ENCODE measurements around the gene CACHD1. TPM values are rescaled to one million over a fixed set of nuclear protein-coding genes. Genes with fewer than 3 reads are reported as not detected.

CACHD1 gene
- total and polyA plus RNA-seq, 2 of the 8 experiments (the other 6 are each of a cell fraction or from before 2014, with no cell fraction given), result 22.2 to 42.5 TPM

DNA sequence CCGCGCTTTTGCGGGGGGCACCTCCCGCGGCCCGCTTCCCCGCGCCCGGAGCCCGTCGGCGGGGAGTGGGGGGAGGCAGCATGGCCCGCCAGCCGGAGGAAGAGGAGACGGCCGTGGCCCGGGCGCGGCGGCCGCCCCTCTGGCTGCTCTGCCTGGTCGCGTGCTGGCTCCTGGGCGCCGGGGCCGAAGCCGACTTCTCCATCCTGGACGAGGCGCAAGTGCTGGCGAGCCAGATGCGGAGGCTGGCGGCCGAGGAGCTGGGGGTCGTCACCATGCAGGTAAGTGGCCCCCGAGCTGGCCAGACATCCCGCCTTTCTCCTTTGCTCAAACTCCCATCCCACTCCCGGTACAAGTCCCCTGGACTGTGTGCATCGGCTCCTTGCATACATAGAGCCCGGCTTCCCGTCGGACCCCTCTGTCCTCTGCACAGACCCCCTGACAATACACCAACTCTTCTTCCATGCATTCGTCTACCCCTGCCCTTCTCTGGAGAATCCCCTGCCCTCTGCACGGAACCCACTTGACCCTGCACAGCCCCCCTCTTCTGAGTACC lies 812 bp downstream of the CACHD1 start:
- WGBS, 2 experiments (ENCODE audit: extremely low coverage in 1 of 2, insufficient coverage in 1 of 2, insufficient read length in 1 of 2, insufficient replicate concordance in 2 of 2, low coverage in 1 of 2, low lambda C conversion rate in 2 of 2, missing lambda C conversion rate in 1 of 2), result 1% methylated on average over 35 of the region's 43 CpGs; no CpG with 5 or more reads in 1 of the 2 experiments
- 0 out of 2 replicates have a peak overlapping the region, but pooled peaks have one; percentile 12 for H2BK15ac ChIP-seq (ENCODE audit: low read length)
- H2AK5ac ChIP-seq (ENCODE audit: low read depth, low read length), result no peak overlapping the region
- ChIA-PET POLR2A (ENCODE audit: partially characterized antibody) (interaction anchor here (1.4 to 3.6 kb wide), 4 partner anchors 18 to 35 kb away, joined by 4 to 27 read pairs (median 16); no protein-coding TSS in a partner anchor), CTCF (ENCODE audit: partially characterized antibody) (interaction anchor here (1.5 kb wide), 1 partner anchor 18 kb away, joined by 3 read pairs; no protein-coding TSS in a partner anchor)
- peak overlapping the region; percentile 79 for H4K91ac ChIP-seq (replicated peaks; ENCODE audit: insufficient read length, low read length)
- H3K23me2 ChIP-seq (ENCODE audit: low read depth, low read length), result peaks cover 24% of the 10 kb centered on the region
- H3K27ac ChIP-seq (ENCODE audit: low read depth, low read length), result no peak overlapping the region
- no peak overlapping the region for H2AFZ ChIP-seq (ENCODE audit: low read length)
- peak overlapping the region; percentile 77 to 81 for H3K4me2 ChIP-seq (ENCODE audit: insufficient read depth in 1 of 2, low read depth in 2 of 2, low read length in 2 of 2)
- H2BK120ac ChIP-seq (replicated peaks; ENCODE audit: low read depth, low read length), result peak overlapping the region; percentile 66
- H3K9ac ChIP-seq (replicated peaks in 1 of 4; ENCODE audit: extremely low read depth in 1 of 4, low read depth in 3 of 4, low read length in 3 of 4), result peak overlapping the region; percentile 56 to 86 (median 72)
- H2BK12ac ChIP-seq (ENCODE audit: low read depth, low read length), result peak overlapping the region; percentile 56; the same call in 1 of the 2 replicates
- H3K4me3 ChIP-seq (ENCODE audit: extremely low read depth in 1 of 4, insufficient read depth in 2 of 4, low read depth in 3 of 4, low read length in 4 of 4), result peak overlapping the region; percentile 76 to 94 (median 90)
- H3K79me1 ChIP-seq (ENCODE audit: low read depth, low read length), result no peaks in the 10 kb centered on the region; the same call in 1 of the 2 replicates
- H3K36me3 ChIP-seq (ENCODE audit: control insufficient read depth in 2 of 4, insufficient read depth in 4 of 4, low read length in 3 of 4), result peaks cover 0 to 6% (median 0%) of the 10 kb centered on the region in 4 experiments; a peak in 1 of 8 replicates
- H3K23ac ChIP-seq (ENCODE audit: insufficient read length), result no peak overlapping the region
- peaks cover 10 to 21% (median 14%) of the 10 kb centered on the region in 4 experiments for H3K4me1 ChIP-seq (replicated peaks in 1 of 4; ENCODE audit: control insufficient read depth in 3 of 4, insufficient read depth in 4 of 4, low read length in 3 of 4)
- H3K9me3 ChIP-seq (ENCODE audit: insufficient read depth in 2 of 2, low read depth in 1 of 2, low read length in 1 of 2), result no peaks in the 10 kb centered on the region
- H4K20me1 ChIP-seq (replicated peaks in 1 of 2; ENCODE audit: control insufficient read depth in 1 of 2, insufficient read depth in 2 of 2, low read length in 2 of 2), result peaks cover 0 to 8% of the 10 kb centered on the region in 2 experiments
- H3K56ac ChIP-seq (replicated peaks; ENCODE audit: insufficient read length, low read depth, low read length), result peak overlapping the region; percentile 78
- FAIRE-seq, result no peak
- H4K8ac ChIP-seq (ENCODE audit: extremely low read depth, insufficient read depth, low read length), result peak overlapping the region; percentile 57; the same call in 1 of the 2 replicates
- DNase-seq (ENCODE audit: low read depth in 1 of 2, low spot score in 2 of 2), result peak in 1 of 2 experiments; percentile 67
- peak overlapping the region; percentile 80 for H2BK5ac ChIP-seq (ENCODE audit: low read depth, low read length)
- peaks cover 0 to 10% (median 2%) of the 10 kb centered on the region in 4 experiments; a peak in 3 of 7 replicates for H3K27me3 ChIP-seq (replicated peaks in 1 of 4; ENCODE audit: control insufficient read depth in 3 of 4, extremely low read depth in 1 of 4, insufficient read depth in 3 of 4, low read length in 3 of 4)
- H3K4ac ChIP-seq (replicated peaks; ENCODE audit: insufficient read length, low read depth, low read length), result no peak overlapping the region
- H3K18ac ChIP-seq (ENCODE audit: extremely low read depth, low read length), result peak overlapping the region; percentile 93
- peak overlapping the region; percentile 68 for H4K5ac ChIP-seq (ENCODE audit: insufficient read length, low read depth, low read length)
- H2BK20ac ChIP-seq (ENCODE audit: low read length), result peak overlapping the region; percentile 76
- peaks cover 18 to 47% of the 10 kb centered on the region in 2 experiments for H3K79me2 ChIP-seq (ENCODE audit: control insufficient read depth in 1 of 2, insufficient read depth in 2 of 2, low read length in 2 of 2)
- no peak overlapping the region for H3K14ac ChIP-seq (ENCODE audit: insufficient read length)
- no peak for TF ChIP-seq NRF1 (IDR thresholded peaks at IDR 0.05; ENCODE audit: low read depth, low read length)
- peak; percentile 6 for TF ChIP-seq KDM4A (IDR thresholded peaks at IDR 0.05; ENCODE audit: low read depth, low read length, severe bottlenecking)
- TF ChIP-seq RXRA (IDR thresholded peaks at IDR 0.05; ENCODE audit: insufficient read depth, low read depth, low read length), result no peak
- TF ChIP-seq, protein P1, sequence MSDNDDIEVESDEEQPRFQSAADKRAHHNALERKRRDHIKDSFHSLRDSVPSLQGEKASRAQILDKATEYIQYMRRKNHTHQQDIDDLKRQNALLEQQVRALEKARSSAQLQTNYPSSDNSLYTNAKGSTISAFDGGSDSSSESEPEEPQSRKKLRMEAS (IDR thresholded peaks at IDR 0.05), result no peak
- TF ChIP-seq TAF7 (optimal IDR thresholded peaks at IDR 0.05; ENCODE audit: borderline replicate concordance, low read depth, low read length), result peak; percentile 20
- TF ChIP-seq JUND (IDR thresholded peaks at IDR 0.05; ENCODE audit: low read length), result no peak
- TF ChIP-seq ASH2L (IDR thresholded peaks at IDR 0.05; ENCODE audit: low read length), result no peak
- no peak for TF ChIP-seq RFX5 (IDR thresholded peaks at IDR 0.05; ENCODE audit: borderline replicate concordance, low read depth, low read length)
- TF ChIP-seq SAP30 (IDR thresholded peaks at IDR 0.05; ENCODE audit: insufficient read depth, insufficient replicate concordance, low read length), result peak; percentile 48
- TF ChIP-seq SIRT6 (IDR thresholded peaks at IDR 0.05; ENCODE audit: low read length), result no peak
- no peak; the same call in 1 of the 2 replicates for TF ChIP-seq TAF1 (IDR thresholded peaks at IDR 0.05; ENCODE audit: low read depth, low read length)
- TF ChIP-seq SP1 (IDR thresholded peaks at IDR 0.05; ENCODE audit: low read depth, low read length), result no peak
- TF ChIP-seq BACH1 (IDR thresholded peaks at IDR 0.05; ENCODE audit: low read length), result no peak

Data from H1 (cell line).